Coronary artery (tissue), 2 donors: ENCODE results near the gene CDC14A.

Source experiments
- DNase-seq: peaks from one replicate; pipeline ENCODE4 v3.0.0-alpha.2; 2017; ENCODE audit warnings: low spot score
- H3K27ac ChIP-seq, 2 donors: fragments of 200-600 bp; sonication (generic); one replicate each; pipeline ENCODE4 v1.5.1; 2016 to 2019
- H3K4me3 ChIP-seq: fragments of 200-600 bp; sonication (generic); 2 replicates; pipeline ENCODE4 v1.5.1; 2016; ENCODE audit warnings: mild to moderate bottlenecking, moderate library complexity
- TF ChIP-seq, protein P1 (sequence below): fragments of 200-600 bp; sonication (generic); IDR thresholded peaks from one replicate; pipeline ENCODE4 v1.5.1; 2019; ENCODE audit warnings: antibody characterized with exemption

Gene CDC14A

GRCh38 chr1:100474834-100475233 is 122.5 kb downstream of the CDC14A start:
- Histone ChIP-seq H3K4me3 (no peak overlapping the region), H3K27ac (no peak overlapping the region)
- TF ChIP-seq, protein P1, sequence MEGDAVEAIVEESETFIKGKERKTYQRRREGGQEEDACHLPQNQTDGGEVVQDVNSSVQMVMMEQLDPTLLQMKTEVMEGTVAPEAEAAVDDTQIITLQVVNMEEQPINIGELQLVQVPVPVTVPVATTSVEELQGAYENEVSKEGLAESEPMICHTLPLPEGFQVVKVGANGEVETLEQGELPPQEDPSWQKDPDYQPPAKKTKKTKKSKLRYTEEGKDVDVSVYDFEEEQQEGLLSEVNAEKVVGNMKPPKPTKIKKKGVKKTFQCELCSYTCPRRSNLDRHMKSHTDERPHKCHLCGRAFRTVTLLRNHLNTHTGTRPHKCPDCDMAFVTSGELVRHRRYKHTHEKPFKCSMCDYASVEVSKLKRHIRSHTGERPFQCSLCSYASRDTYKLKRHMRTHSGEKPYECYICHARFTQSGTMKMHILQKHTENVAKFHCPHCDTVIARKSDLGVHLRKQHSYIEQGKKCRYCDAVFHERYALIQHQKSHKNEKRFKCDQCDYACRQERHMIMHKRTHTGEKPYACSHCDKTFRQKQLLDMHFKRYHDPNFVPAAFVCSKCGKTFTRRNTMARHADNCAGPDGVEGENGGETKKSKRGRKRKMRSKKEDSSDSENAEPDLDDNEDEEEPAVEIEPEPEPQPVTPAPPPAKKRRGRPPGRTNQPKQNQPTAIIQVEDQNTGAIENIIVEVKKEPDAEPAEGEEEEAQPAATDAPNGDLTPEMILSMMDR: no peak
- no peak for DNase-seq

DNA sequence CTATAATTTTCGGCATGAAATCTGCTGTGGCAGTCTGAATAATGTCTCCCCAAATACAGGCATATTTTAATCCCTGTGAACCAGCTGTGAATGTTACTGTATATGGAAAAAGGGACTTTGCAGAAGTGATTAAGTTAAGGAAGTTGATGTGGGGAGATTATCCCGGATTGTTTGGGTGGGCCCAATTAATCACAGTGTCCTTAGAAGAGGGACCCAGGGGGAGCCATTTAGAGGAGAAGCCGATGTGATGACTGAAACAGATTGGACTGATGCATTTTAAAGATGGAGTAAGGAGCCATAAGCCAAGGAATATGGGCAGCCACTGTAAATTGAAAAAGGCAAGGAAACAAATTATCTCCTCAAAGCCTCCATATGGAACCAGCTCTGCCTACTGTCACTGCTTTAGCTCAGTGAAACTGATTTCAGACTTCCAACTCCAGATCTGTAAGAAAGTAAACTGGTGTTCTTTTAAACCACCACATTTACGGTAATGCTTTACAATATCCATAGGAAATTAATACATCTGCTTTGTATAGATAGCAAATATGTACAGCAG is 124.5 kb downstream of the CDC14A start:
- TF ChIP-seq, protein P1: no peak
- H3K27ac ChIP-seq: no peak overlapping the region
- H3K4me3 ChIP-seq: no peak overlapping the region
- no peak for DNase-seq

DNA sequence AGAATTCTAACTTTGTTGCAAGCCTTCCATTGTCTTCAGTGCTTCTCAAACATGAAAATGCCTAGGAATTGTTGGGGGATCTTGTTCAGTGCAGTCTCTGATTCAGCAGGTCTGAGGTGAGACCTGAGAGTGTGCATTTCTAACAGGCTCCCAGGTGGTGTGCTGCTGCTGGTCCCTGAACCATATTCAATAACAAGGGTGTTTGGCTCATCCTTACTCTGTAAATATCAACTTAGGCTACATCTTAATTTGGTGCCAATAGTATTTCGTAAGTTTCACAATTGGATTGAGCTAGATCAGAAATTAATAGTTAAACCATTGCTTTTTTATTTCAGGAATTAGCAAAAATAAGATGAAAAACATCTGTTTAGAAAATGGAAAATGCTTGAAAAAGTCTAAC is 126.5 kb downstream of the CDC14A start:
- TF ChIP-seq, protein P1: no peak
- Histone ChIP-seq H3K27ac (no peak overlapping the region), H3K4me3 (no peak overlapping the region)
- DNase-seq: no peak

GRCh38 chr1:100479620-100480338 is 127.5 kb downstream of the CDC14A start:
- TF ChIP-seq, protein P1: no peak
- Histone ChIP-seq H3K4me3 (no peak overlapping the region), H3K27ac (no peak overlapping the region)
- no peak for DNase-seq

DNA sequence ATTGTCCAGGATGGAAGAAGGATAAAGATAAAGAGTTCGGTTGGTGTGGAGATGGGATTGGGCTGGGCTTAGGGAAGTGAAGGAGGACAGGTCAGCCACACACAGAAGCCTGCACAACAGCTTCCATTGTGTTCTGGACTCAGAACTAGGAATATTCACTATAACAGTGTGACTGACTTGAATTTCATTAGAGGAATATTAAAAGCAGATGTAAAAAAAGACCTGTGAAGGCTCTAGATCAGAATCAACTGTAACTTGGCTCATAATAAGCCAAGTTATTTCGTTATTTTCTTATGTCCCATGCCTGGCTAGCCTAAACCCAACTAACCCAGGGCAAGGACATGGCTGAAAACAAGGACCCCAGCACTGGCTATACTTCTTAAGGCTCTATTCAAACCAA is 129.0 kb downstream of the CDC14A start:
- no peak overlapping the region for H3K27ac ChIP-seq
- DNase-seq: no peak
- no peak overlapping the region for H3K4me3 ChIP-seq
- TF ChIP-seq, protein P1: no peak

- DNase-seq: no peak
- H3K27ac ChIP-seq: no peak overlapping the region
- H3K4me3 ChIP-seq: no peak overlapping the region
- TF ChIP-seq, protein P1: no peak
Measured at GRCh38 chr1:100482167-100482566, 129.9 kb downstream of the CDC14A start.

GRCh38 chr1:100482748-100483147 is 130.4 kb downstream of the CDC14A start:
- TF ChIP-seq, protein P1: no peak
- DNase-seq: no peak

More at GRCh38 chr1:100482748-100483147, 130.4 kb downstream of the CDC14A start:
- H3K4me3 ChIP-seq: no peak overlapping the region
- no peak overlapping the region for H3K27ac ChIP-seq
